ENCODE data around the gene MIS12.

Gene MIS12

GRCh38 chr17:5536866-5537650 lies 50.7 kb downstream of the MIS12 start:
- DNase-seq: no peak

- no peak for DNase-seq
Measured at GRCh38 chr17:5539286-5539685, 52.9 kb downstream of the MIS12 start.

GRCh38 chr17:5540321-5540720 lies 54.0 kb downstream of the MIS12 start:
- DNase-seq: no peak

All from NCI-H146 (cell line).